Sigmoid colon (tissue), 4 donors: ENCODE results near the gene ACAT2.
"Not testable (repeated sequence)": the region's sequence is repeated elsewhere in the genome, so short reads cannot be mapped to it uniquely, and the experiment has no call there.

Experiments used
- CTCF ChIP-seq, 4 experiments: fragments of 450-650 bp in 3 of 4; fragments of 200-600 bp in 1 of 4; IDR thresholded peaks; one replicate each; pipeline ENCODE4 v1.5.1; 2016 to 2019; ENCODE audit warnings: antibody characterized with exemption in 4 of 4, mild to moderate bottlenecking in 3 of 4, moderate library complexity in 2 of 4
- EP300 ChIP-seq, 4 donors: sonication (generic); formaldehyde crosslinking; IDR thresholded peaks; one replicate each; pipeline ENCODE4 v1.6.1; 2017; ENCODE audit warnings: antibody characterized with exemption in 4 of 4
- POLR2A ChIP-seq, 2 donors: fragments of 450-650 bp; IDR thresholded peaks; one replicate each; pipeline ENCODE4 v1.6.1; 2016; ENCODE audit warnings: antibody characterized with exemption in 2 of 2, mild to moderate bottlenecking in 2 of 2, moderate library complexity in 2 of 2

GRCh38 chr6:159725208-159725607, 36.6 kb upstream of the ACAT2 start:
- not testable (repeated sequence) for TF ChIP-seq CTCF, POLR2A, EP300 (IDR thresholded peaks at IDR 0.05)
